Body of pancreas (tissue), 4 donors: ENCODE data around the gene FAM117A.

ENCODE experiments used
- CTCF ChIP-seq, 7 experiments: fragments of 450-650 bp in 4 of 7; fragments of 200-600 bp in 3 of 7; sonication (generic) in 3 of 7; IDR thresholded peaks; one replicate each; pipeline ENCODE4 v1.5.1; 2016 to 2019; ENCODE audit warnings: antibody characterized with exemption in 7 of 7
- POLR2A ChIP-seq, 3 donors: fragments of 450-650 bp; IDR thresholded peaks; one replicate each; pipeline ENCODE4 v1.6.1; 2016; ENCODE audit warnings: antibody characterized with exemption in 3 of 3, mild to moderate bottlenecking in 2 of 3

GRCh38 chr17:49694847-49695697, 68.9 kb downstream of the FAM117A start:
- TF ChIP-seq CTCF (IDR thresholded peaks at IDR 0.05) (peak; percentile 85 to 97 (median 89)), POLR2A (IDR thresholded peaks at IDR 0.05) (no peak)
